IPS DF 19.7 (cell line): ENCODE data around the gene OAF.
A peak's percentile ranks its signal among the peaks of the same experiment; 100 is the strongest.
"Not testable (repeated sequence)": the region's sequence is repeated elsewhere in the genome, so short reads cannot be mapped to it uniquely, and the experiment has no call there.

ENCODE experiments used
- DNase-seq: peaks from one replicate; pipeline ENCODE4 v3.0.0-alpha.2; 2013; ENCODE audit warnings: low read depth, low spot score

Gene OAF

DNA sequence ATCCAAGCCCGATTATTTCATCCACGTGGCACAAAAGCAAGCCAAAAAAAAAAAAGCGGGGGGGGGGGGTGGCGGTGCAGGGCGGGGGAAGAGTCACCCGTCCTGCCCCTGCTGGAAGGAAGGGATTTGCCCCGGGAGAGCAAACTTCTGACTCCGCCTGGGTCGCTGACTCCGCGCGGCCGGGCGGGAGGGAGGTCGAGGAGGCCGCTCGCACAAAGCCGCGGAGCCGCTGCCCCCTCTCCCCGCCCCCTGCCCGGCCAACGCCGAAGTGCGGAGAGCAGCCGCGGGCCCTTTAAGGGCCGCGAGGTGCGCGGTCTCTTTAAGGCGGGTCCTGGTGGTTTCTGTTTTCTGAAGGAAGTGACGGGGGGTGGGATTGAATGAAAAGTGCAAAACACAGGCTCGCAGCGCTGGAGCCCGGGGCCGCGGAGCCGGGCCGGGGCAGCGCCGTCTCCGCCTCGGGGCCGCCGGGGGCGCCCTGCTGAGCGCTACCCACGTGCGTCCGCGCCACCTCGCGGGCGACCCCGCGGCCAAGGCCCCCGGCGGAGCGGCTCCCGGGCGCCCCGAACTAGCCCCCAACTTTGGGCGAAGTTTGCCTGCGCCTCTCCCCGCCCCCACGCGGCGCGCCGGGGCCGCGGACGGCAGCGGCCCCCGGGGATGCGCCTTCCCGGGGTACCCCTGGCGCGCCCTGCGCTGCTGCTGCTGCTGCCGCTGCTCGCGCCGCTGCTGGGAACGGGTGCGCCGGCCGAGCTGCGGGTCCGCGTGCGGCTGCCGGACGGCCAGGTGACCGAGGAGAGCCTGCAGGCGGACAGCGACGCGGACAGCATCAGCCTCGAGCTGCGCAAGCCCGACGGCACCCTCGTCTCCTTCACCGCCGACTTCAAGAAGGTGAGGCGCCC, at the start of gene OAF:
OAF (plus strand) TSS at position 407 of the 896 bp plus-strand sequence; CDS start at position 655, 248 bp downstream.
- DNase-seq, result peak; percentile 64

DNA sequence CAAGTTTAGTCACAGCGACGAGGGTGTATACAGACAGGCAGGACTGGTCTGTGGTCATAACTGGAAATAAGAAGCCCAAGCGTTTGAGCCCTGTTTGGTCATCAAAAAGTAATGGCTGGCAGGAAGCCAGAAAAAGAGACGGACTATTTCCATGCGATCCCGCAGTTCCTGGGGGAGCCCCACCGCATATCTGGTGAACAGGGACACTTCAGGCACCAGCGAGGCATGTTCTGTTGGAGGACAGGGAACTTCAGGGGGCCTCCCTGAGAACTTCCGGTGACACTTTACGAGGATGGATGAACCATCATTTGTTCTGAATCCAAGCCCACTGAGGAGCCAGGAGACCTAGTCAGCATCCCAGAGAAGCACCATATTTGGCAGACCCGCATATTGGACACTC, 43.2 kb upstream of the OAF start:
- no peak for DNase-seq

DNA sequence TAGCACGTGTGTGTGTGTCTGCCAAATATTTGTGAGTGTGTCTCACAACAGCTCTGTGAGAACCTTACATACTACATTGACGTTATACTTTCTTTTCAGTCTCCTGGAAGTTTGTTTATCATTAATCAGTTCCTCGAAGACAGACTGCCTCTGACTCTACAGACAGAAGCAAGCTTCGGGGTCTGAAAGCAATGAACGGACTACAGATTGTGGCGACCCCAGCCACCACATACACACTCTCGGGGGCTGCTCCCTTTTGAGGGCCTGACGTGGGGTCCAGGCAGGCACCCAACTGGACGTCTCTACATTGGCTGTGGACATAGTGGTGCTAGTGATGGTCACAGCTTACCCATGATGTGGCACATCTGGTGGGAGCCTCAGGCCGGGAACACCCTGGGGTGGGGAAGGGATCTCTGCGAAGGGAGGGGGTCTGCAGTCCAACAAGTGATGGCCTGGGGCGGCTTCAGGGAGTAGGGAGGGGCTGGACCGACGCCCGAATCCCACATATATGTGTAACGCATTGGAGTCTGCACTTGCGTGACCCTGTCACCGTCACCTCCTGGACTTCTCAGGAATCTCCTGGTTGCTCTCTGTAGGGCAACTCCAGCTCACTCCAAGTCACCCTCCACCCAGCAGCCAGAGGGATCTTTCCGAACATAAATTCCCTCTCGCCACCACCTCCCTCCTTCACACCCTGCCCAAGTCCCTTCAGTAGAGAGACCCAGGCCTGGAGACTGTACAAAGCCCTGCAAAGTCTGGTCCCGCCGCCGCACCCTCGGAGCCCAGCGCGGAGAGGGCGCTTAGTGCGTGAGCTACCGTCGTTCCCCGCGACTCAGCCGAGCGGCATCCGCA, 42.5 kb upstream of the OAF start:
- DNase-seq, result no peak

DNA sequence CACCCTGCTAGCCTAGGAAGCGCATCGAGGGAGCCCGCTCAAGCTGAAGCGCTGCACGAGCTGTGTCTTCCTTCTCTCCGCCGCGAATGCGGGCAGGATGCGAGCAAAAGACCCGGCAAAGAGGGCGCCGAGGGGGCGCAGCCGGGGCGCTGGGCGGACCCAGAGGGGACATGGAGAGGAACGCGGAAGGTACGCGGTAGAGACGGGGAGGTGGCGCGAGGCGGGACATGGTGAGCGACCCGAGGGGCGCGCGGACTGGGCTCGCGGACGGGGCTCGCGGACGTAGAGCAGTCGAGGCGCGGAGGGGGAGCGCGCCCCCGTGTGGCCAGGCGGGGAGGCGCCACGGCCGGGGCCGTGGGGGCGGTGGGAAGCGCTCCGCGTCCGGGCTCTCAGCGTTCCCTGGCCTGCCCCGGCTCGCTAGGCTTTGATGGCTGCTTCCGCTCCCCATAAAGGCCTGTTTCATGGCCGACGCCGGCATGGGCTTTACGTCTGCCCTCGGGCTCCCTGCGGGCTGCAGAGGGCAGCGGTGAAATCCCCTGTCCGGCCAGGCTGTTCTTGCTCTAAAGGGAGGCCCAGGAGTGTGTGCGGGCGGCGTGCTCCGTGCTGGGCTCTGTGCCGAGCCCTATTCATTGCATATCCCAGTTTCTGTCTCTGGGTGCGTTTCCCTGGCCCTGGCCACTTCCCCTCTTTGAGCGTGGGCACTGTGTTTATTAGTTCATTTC, 41.7 kb upstream of the OAF start:
- DNase-seq, result peak; percentile 25

DNA sequence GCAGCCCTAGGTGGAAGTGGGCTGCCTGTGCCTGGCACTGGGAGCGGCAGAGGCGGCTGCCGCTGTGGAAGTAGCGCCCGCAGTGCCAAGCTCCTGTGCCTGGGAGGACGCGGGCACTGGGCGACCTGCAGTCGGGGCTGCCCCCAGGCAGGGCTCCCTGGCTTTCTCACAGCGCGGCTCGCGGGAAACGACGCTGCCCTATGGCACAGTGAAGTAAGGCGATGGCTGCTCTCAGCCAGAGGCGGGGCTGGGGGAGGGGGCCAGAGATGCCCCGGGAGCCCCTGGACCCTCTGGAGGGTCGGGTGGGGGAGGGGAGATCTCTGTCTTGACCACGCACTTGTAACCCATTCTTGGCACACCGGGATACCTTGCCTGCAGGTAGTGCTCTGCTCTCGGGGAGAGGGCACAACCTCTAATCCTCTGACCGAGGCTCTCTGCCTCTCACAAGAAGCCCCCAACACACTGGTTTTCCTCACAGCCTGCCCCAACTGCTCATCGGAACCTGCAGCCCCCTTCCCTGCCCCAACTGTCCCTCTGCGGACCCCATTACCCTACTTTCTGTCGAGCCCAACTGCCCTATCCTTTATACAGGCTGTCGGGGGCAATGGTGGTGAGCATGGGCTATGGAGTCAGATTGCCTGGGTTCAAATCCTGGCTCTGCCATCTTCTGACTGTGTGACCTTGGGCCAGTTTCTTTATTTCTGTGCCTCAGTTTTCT, 40.7 kb upstream of the OAF start:
- no peak for DNase-seq

DNA sequence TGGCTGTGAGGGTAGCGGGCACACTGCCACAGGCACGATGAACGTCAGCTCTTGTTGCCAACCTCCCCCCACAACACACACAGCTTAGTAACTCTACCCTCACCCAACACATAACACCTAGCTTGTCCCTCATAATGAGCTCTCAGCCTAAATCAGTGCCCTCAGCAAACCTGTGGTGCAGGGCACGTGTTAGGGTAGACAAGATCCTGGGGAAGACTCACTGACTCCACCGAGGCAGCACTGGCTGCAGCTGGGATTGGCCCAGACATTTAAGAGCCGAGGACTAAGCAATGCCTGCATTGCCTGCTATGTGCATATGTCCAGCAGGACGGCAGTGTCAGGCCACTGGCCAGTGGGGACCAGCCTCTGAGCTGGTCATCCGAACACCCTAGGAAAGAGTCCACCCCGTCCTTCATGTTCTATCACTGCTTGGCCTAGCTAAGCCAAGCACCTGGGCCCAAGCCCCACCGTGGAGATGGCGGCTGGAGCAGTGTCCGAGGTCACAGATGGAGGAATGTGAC, 40.0 kb upstream of the OAF start:
- no peak for DNase-seq

DNA sequence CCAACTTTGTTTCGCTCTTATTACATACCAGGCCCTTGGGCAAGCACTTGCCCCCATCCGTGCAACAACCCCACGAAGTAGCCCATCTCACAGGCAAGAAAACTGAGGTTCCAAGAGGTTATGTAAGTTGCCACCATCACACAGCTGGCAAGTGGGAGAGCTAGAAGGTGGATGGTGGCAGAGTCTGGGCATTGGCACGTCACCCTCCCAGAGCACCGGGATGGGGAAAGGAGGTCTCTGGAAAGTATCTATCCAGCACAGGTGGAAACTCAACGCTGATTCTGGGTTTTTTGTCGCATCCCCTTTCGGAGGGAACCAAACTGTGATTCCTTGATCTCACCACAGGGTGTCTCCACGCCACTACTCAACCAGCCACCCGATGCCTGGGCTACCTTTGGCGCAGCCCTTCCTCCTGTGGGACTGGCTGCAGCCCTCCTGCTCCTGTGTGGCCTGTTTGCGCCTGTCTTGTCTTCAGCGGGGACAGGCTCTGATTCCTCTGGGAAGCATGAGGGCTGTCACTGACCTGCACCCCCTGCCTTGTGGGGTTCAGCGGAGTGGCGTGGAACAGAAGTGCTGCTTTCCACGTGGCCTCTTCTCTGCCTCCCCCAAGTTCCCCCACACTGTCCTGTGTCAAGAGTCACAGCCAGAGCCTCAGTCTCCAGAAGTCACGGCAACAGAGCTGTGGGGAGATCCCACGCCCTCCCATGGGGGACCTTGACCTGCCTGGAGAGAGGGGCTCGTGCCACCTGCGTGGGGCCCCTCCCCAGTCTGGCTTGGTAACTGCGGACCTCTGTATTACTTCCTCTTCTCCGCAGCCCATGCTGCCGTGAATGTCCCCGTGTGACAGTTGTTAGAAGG, 38.5 kb upstream of the OAF start:
- peak; percentile 54 for DNase-seq

DNA sequence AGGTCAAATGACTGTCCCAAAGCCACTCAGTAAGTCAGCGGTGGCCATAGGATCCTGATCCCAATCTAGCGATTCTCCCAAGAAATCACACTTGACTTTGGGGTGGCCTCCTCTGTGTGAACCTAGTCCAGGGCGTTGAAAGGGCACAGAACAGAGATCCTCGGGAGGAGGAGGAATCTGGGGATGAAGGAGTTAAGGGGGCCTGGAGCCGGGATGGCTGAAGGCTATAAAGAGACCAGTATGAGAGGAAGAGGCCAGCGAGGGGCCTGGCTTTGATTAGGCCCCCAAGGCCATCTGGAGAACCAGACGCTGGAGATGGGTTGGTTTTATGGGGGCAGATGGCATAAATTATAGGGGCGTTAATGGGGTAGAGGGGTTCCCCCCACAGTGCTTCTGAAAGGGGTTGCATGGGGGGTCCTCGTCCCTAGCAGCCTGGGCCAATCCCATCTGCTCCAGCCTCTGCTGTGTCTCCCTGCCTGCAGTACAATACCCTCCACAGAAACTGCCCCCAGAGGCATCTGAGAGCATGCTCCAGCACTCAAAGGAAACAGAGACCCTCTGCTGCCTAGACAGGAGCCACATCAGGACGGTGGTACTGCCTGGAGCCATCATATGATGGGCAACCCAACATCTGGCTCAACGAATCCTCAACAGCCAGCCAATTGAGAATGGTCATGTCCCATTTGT, 37.7 kb upstream of the OAF start:
- no peak for DNase-seq

DNA sequence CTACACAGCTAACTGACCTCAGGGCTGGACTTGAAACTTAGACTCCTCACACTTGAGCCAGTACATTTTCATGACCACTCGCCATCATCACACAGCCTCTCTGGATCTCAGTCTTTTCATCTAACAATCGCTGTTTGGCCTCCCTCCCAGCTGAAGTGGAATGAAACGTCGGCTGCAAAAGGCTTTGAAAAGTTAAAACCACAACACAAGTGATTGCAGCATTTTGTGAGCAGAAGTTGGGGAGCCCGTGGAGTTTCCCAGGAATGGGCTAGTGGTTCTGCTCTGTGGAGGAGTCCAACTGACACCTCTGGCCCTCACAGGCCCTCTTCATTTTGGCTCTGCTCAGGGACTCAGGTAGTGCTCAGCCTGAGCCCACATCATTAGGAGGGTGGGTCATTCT, 37.0 kb upstream of the OAF start:
- DNase-seq, result no peak

DNA sequence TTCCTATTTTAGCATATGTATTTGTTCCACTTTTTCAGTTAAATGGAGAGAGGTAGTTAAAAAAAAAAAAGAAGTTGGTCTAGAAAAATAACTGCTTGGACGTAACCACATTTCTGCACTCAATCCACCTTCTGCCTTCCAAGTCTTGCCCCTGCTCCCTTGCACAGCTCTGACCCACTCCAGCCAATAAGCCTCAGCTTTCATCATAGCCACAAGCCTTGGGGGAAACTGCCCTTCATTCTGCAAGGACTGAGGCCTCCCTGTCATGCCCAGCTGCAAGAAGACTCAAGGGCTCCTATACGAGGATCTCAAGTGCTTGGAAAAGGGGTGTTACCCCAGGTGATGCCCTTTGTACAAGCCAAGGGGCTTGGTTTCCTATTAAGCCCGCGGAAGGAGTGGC, 36.0 kb upstream of the OAF start:
- no peak for DNase-seq

DNA sequence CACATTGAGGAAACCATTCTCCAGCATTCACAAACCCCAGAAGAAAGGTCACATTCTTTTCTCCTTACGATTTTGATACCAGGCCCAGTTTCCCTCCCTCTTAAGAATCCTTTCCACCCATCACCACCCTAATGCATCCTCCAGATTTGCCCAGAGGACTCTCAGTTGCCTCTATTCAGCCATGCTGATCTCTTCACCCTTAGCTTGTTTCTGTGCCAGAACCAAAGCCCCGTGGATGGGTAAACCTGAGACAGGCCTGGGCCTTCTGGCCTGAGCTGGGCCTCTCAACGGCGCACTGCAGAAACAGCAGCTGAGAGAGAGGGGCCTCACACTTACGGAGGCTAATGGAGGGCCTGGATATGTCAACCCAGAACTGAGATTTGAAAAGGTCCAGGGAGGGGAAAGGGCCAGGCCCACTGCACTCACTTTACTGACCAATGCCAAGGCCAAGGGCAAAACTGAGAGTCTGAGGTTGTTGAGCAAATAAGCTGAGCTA, 32.2 kb upstream of the OAF start:
- no peak for DNase-seq

DNA sequence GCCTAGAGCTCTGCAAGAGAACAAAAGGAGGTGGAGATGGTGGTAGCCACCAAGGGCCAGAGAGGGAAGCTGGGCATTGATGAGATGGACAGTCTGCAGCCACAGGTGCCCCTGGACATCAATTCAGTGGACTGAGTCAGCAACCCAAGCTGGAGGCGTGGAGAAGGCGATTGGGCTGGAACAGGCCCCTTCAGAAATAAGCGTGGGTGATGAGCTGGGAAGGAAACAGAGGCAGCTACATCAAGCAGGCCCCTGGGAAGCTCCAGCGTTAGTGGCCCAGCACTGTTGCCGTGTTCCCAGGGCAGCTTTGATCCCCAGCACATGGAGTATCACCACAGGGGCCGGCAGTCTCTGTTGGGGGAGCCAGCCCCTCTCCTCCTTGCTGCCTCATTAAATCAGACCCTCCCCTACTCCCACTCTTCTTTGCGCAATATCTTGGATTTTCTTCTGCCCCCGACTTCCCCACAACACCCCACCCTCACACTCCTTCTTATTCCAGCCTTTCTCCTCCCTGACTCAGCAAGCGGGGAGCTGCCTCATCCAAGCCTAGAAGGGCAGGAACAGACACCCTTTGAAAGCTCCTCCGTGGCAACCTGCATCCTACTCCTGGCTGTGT, 31.7 kb upstream of the OAF start:
- no peak for DNase-seq

DNA sequence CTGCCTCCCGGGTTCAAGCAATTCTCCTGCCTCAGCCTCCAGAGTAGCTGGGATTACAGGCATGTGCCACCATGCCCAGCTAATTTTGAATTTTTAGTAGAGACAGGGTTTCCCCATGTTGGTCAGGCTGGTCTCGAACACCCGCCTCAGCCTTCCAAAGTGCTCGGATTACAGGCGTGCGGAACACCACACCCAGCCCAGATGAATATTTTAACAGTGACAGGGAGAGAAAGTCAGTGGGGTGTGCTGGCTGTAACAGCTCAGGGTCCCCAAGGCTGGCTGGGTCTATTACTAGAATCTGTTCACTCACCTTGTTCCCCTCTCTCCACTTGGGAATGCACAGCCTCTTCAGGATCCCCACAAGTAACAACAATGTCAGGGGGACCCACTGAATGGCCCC, 30.8 kb upstream of the OAF start:
- not testable (repeated sequence) for DNase-seq

DNA sequence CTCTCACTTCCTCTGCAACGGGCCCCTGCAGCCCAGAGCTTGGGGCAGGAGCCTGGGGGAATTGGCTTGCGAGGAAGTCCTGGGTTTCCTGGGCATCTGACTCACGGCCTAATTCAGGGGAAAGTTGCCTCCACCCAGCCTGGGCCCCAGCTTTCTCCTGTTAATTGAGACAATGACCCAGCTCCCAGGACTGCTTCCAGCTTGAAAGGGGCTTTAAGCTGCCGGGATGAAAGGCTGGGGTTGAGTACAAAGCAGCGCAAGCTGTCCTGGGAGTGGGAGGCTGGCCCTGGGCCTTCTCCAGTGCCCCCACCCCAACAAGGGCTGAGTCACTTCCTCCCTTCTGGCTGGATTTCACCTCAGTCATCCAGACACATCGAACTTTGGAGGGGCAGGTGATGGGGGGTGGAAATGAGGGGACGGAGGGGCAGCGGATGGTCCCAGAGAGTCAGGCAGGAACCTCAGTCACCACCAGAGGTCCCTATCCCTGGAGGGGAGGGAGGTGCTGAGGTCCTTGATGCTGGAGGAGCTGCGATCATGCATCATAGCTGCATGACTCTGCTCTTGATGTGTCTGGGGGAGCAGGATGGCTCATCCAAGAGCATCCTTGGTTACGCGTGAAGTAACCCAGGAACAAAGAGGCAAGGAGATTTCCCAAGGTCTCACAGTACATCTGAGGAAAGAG, 30.1 kb upstream of the OAF start:
- DNase-seq, result peak; percentile 42

DNA sequence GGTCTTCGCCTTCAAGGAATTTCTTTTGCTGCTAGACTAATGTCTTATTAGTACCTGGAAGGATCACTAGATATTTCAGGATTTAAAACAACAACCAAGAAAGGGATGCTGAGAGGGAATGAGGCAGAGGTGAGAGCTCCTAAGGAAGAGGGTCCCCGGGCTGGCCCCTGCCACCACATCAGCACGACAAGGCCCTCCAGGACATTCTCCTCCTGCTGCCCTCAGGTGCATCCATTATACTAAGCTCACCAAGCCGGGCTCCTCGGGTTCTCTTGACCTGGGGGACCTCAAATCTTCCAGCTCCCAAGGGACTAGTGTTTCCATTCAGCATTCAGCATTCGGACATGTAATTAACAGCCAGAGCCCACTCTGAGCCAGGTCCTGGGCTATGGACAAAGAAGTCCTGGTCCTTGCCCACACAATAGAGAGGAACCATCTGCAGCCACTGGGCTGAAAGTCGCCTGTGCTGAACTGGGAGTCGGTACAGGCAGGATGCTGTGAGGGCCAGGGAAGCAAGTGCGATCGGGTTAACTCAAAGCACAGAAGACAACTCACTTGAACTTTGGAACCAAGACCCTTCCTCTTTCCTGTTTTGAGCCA, 29.4 kb upstream of the OAF start:
- DNase-seq, result no peak

DNA sequence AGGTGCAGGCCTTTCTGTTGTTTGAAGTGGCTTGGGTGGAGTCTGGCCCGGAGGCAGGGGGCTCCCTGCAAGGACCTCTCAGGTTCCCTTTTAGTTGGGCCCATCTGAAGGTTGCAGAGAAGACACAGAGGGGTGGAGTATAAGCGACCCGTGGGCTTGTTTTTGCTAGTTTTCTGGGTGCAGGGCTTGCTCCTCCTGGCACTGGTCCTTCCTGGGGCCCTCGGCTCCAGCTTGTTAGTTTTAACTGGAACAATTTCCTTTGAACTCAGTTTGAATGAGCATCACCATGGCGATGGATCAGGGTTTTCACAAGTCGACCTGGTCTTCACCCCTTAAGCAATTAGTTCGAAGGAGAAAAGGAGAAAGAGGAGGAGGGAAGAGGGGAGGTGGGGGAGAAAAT, 28.5 kb upstream of the OAF start:
- no peak for DNase-seq

DNA sequence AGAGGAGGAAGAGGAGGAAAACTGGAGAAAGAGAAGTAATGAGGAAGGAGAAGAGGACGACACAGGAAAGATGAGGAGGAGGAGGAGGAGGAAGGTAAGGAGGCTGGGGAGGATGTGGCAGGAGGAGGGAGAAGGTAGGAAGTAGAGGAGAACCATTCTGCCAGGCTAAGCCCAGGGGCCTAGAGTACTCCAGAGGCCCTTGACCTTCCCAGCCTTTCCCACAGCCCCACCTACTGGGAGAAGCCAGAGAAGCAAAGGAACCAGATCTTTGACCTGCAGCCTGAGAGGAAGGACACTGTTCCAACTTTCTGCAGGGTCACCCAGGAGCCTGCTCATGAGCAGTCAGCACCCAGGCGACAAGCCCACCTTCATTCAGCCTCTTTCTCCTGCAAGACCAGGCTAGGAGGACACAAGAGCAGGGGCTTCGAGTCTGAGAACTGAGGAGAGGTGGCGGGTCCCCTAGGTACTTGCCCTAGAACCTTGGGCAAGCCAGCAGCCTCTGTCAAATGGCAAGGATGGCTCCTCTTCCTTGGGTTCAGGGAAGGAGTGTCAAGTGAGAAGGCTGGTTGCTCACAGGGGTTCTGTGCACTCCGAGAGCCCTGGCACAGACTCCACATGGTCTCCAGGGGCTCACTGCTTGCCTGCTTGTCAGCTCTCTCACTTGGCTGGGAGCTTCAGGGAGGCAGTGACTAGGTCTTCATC, 27.9 kb upstream of the OAF start:
- DNase-seq, result no peak
